Stimulated activated CD4-positive, alpha-beta T cell treated with anti-CD3 and anti-CD28 coated beads, Interleukin-2, amount 100 ng/mL, for 4 hours (primary cell): ENCODE data around the gene SFXN4.

Experiments
- DNase-seq: peaks from one replicate; pipeline ENCODE4 v3.0.0-alpha.2; 2020; ENCODE audit warnings: low read depth

The SFXN4 gene

GRCh38 chr10:119165171-119166117 lies at the start of gene SFXN4:
Gene SFXN4 (minus strand): TSS chr10:119165714. CDS start chr10:119165647, 67 bp downstream.
- peak; percentile 63 for DNase-seq

GRCh38 chr10:119211625-119212441 lies 46.3 kb upstream of the SFXN4 start:
- no peak for DNase-seq

- DNase-seq, result no peak
Measured at GRCh38 chr10:119211176-119211575, 45.7 kb upstream of the SFXN4 start.

GRCh38 chr10:119210633-119211032 lies 45.1 kb upstream of the SFXN4 start:
- no peak for DNase-seq

- no peak for DNase-seq
Measured at GRCh38 chr10:119209736-119210355, 44.3 kb upstream of the SFXN4 start.

- peak; percentile 63 for DNase-seq
Measured at GRCh38 chr10:119209035-119209735, 43.7 kb upstream of the SFXN4 start.

GRCh38 chr10:119208553-119208940 lies 43.0 kb upstream of the SFXN4 start:
- no peak for DNase-seq

- no peak for DNase-seq
Measured at GRCh38 chr10:119207713-119208552, 42.4 kb upstream of the SFXN4 start.

GRCh38 chr10:119207366-119207666 lies 41.8 kb upstream of the SFXN4 start, which contains the start of gene GRK5:
Gene GRK5 (plus strand): TSS chr10:119207571. CDS start chr10:119207918, 347 bp downstream.
- DNase-seq, result peak; percentile 94

GRCh38 chr10:119206603-119207365 lies 41.3 kb upstream of the SFXN4 start:
- DNase-seq, result peak; percentile 64

GRCh38 chr10:119205894-119206602 lies 40.5 kb upstream of the SFXN4 start:
- no peak for DNase-seq

GRCh38 chr10:119203006-119203405 lies 37.5 kb upstream of the SFXN4 start:
- no peak for DNase-seq

GRCh38 chr10:119201233-119201632 lies 35.7 kb upstream of the SFXN4 start:
- DNase-seq, result no peak

GRCh38 chr10:119199231-119199992 lies 33.9 kb upstream of the SFXN4 start:
- peak; percentile 44 for DNase-seq

GRCh38 chr10:119198438-119198837 lies 32.9 kb upstream of the SFXN4 start:
- no peak for DNase-seq

GRCh38 chr10:119197921-119198320 lies 32.4 kb upstream of the SFXN4 start:
- no peak for DNase-seq

- peak; percentile 26 for DNase-seq
Measured at GRCh38 chr10:119191881-119192280, 26.4 kb upstream of the SFXN4 start.

GRCh38 chr10:119190954-119191785 lies 25.7 kb upstream of the SFXN4 start:
- no peak for DNase-seq
